Embryonic facial prominence (tissue), 1 donor: ENCODE measurements around the gene WDR88.
"Not testable (repeated sequence)": the region's sequence is repeated elsewhere in the genome, so short reads cannot be mapped to it uniquely, and the experiment has no call there.

Experiments
- DNase-seq: peaks from one replicate; pipeline ENCODE4 v3.0.0-alpha.2; 2016; ENCODE audit errors: extremely low spot score

WDR88 gene

GRCh38 chr19:33197591-33198000 is 65.7 kb downstream of the WDR88 start:
- DNase-seq = no peak

GRCh38 chr19:33198169-33198568 is 66.3 kb downstream of the WDR88 start:
- no peak for DNase-seq

GRCh38 chr19:33199441-33200265 is 67.7 kb downstream of the WDR88 start:
- no peak for DNase-seq

- DNase-seq = no peak
Observed at GRCh38 chr19:33201473-33201872, 69.6 kb downstream of the WDR88 start.

- no peak for DNase-seq
Observed at GRCh38 chr19:33201886-33202545, 70.1 kb downstream of the WDR88 start.

- no peak for DNase-seq
Observed at GRCh38 chr19:33202546-33203507, 70.9 kb downstream of the WDR88 start.

- no peak for DNase-seq
Observed at GRCh38 chr19:33203529-33203928, 71.6 kb downstream of the WDR88 start.

- no peak for DNase-seq
Observed at GRCh38 chr19:33204136-33204973, 72.4 kb downstream of the WDR88 start.

GRCh38 chr19:33205110-33205509 is 73.2 kb downstream of the WDR88 start:
- DNase-seq = no peak

- DNase-seq = no peak
Observed at GRCh38 chr19:33205531-33206260, 73.8 kb downstream of the WDR88 start.

- no peak for DNase-seq
Observed at GRCh38 chr19:33206261-33207039, 74.5 kb downstream of the WDR88 start.

- no peak for DNase-seq
Observed at GRCh38 chr19:33207040-33207620, 75.2 kb downstream of the WDR88 start.

GRCh38 chr19:33207903-33208302 is 76.0 kb downstream of the WDR88 start:
- DNase-seq = no peak

- DNase-seq = no peak
Observed at GRCh38 chr19:33208371-33208895, 76.5 kb downstream of the WDR88 start.

- DNase-seq = no peak
Observed at GRCh38 chr19:33208904-33209849, 77.3 kb downstream of the WDR88 start.

GRCh38 chr19:33209850-33210230 is 77.9 kb downstream of the WDR88 start:
- DNase-seq = not testable (repeated sequence)

GRCh38 chr19:33210266-33210940 is 78.5 kb downstream of the WDR88 start:
- DNase-seq = no peak
